Right lobe of liver (tissue), 4 donors: ENCODE data around the gene DNAJC28.

Experiments
- POLR2A ChIP-seq: fragments of 450-650 bp; IDR thresholded peaks from one replicate; pipeline ENCODE4 v1.6.1; 2017; ENCODE audit warnings: antibody characterized with exemption, mild to moderate bottlenecking
- TF ChIP-seq, protein P1 (sequence below), 4 donors: fragments of 200-600 bp in 3 of 4; fragments of 450-650 bp in 1 of 4; IDR thresholded peaks; one replicate each; pipeline versions ENCODE4 v1.5.1 to v1.8.0; 2016 to 2022; ENCODE audit warnings: antibody characterized with exemption in 4 of 4, mild to moderate bottlenecking in 2 of 4
- donor health status: DM: no; HTN: no; CAD: no.
- donor health status: DM: no; HTN: no; CAD: no.
- donor health status: DM: no; HTN: yes; CAD: no.

DNA sequence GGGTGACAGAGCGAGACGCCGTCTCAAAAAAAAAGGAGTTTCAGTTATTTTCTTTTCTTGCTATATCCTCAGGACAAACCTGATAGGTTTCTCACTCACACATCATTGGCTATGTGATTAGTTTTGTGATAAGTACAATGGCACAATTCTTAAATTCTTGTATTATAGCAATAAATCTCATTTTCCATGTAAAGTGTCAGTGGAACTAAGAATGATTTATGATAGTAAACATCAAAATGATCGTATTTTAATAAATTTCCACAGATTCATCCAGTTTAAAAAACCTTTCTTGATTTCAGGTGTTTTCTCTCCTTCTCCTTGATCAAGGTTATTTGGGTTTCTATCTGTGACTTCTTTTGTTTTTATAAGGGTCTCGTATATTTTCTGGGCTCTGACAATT is 3.5 kb downstream of the DNAJC28 start:
- TF ChIP-seq, protein P1, sequence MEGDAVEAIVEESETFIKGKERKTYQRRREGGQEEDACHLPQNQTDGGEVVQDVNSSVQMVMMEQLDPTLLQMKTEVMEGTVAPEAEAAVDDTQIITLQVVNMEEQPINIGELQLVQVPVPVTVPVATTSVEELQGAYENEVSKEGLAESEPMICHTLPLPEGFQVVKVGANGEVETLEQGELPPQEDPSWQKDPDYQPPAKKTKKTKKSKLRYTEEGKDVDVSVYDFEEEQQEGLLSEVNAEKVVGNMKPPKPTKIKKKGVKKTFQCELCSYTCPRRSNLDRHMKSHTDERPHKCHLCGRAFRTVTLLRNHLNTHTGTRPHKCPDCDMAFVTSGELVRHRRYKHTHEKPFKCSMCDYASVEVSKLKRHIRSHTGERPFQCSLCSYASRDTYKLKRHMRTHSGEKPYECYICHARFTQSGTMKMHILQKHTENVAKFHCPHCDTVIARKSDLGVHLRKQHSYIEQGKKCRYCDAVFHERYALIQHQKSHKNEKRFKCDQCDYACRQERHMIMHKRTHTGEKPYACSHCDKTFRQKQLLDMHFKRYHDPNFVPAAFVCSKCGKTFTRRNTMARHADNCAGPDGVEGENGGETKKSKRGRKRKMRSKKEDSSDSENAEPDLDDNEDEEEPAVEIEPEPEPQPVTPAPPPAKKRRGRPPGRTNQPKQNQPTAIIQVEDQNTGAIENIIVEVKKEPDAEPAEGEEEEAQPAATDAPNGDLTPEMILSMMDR (IDR thresholded peaks at IDR 0.05), result no peak
- no peak for TF ChIP-seq POLR2A
